Activated CD8-positive, alpha-beta memory T cell treated with anti-CD3 and anti-CD28 coated beads, Interleukin-2, amount 50 U/mL, for 1 hour (primary cell): Measurements from ENCODE around the gene PRDM2.

Source experiments
- DNase-seq: peaks from one replicate; pipeline ENCODE4 v3.0.0-alpha.2; 2020; ENCODE audit errors: extremely low read depth

The PRDM2 gene

GRCh38 chr1:13763991-13764390 lies 64.0 kb downstream of the PRDM2 start:
- no peak for DNase-seq

GRCh38 chr1:13764588-13765332 lies 64.8 kb downstream of the PRDM2 start:
- DNase-seq = no peak

GRCh38 chr1:13766592-13767564 lies 66.9 kb downstream of the PRDM2 start:
- no peak for DNase-seq

- DNase-seq = no peak
Measured at GRCh38 chr1:13769212-13769611, 69.2 kb downstream of the PRDM2 start.

- DNase-seq = no peak
Measured at GRCh38 chr1:13769830-13770229, 69.8 kb downstream of the PRDM2 start.

GRCh38 chr1:13770743-13771142 lies 70.8 kb downstream of the PRDM2 start:
- DNase-seq = no peak

GRCh38 chr1:13771745-13772144 lies 71.8 kb downstream of the PRDM2 start:
- no peak for DNase-seq

- no peak for DNase-seq
Measured at GRCh38 chr1:13772271-13772670, 72.3 kb downstream of the PRDM2 start.

- no peak for DNase-seq
Measured at GRCh38 chr1:13774121-13774520, 74.1 kb downstream of the PRDM2 start.

GRCh38 chr1:13775459-13775858 lies 75.5 kb downstream of the PRDM2 start:
- DNase-seq = no peak

GRCh38 chr1:13775916-13776315 lies 75.9 kb downstream of the PRDM2 start:
- no peak for DNase-seq

GRCh38 chr1:13778431-13778830 lies 78.4 kb downstream of the PRDM2 start:
- DNase-seq = no peak

- DNase-seq = no peak
Measured at GRCh38 chr1:13779930-13780329, 79.9 kb downstream of the PRDM2 start.

GRCh38 chr1:13780780-13781179 lies 80.8 kb downstream of the PRDM2 start:
- DNase-seq = no peak

- no peak for DNase-seq
Measured at GRCh38 chr1:13781228-13781627, 81.2 kb downstream of the PRDM2 start.

GRCh38 chr1:13781907-13782633 lies 82.1 kb downstream of the PRDM2 start:
- DNase-seq = no peak

GRCh38 chr1:13782634-13783360 lies 82.8 kb downstream of the PRDM2 start:
- no peak for DNase-seq

- no peak for DNase-seq
Measured at GRCh38 chr1:13783551-13783950, 83.6 kb downstream of the PRDM2 start.

- no peak for DNase-seq
Measured at GRCh38 chr1:13784971-13785370, 85.0 kb downstream of the PRDM2 start.

GRCh38 chr1:13786541-13786940 lies 86.6 kb downstream of the PRDM2 start:
- DNase-seq = no peak

GRCh38 chr1:13788795-13789194 lies 88.8 kb downstream of the PRDM2 start:
- DNase-seq = no peak
